Cardiac fibroblast (primary cell): ENCODE results near the gene TRAF7.

ENCODE experiments used
- DNase-seq, 2 donors: peaks; one replicate each; pipeline versions ENCODE4 v3.0.0 to v3.0.0-alpha.2; 2010; ENCODE audit warnings: low read depth in 2 of 2
- H3K4me3 ChIP-seq, 2 donors: replicated peaks in 1 of 2; 1 replicate in 1 of 2; 2 replicates in 1 of 2; pipeline ENCODE4 v1.5.1; 2011; ENCODE audit warnings: low read depth in 2 of 2, low read length in 2 of 2, mild to moderate bottlenecking in 2 of 2, moderate library complexity in 1 of 2
- TF ChIP-seq, protein P1 (sequence below): IDR thresholded peaks from one replicate; pipeline ENCODE4 v1.5.1; 2011; ENCODE audit warnings: low read depth, mild to moderate bottlenecking, low read length, inconsistent platforms

TRAF7 gene

DNA sequence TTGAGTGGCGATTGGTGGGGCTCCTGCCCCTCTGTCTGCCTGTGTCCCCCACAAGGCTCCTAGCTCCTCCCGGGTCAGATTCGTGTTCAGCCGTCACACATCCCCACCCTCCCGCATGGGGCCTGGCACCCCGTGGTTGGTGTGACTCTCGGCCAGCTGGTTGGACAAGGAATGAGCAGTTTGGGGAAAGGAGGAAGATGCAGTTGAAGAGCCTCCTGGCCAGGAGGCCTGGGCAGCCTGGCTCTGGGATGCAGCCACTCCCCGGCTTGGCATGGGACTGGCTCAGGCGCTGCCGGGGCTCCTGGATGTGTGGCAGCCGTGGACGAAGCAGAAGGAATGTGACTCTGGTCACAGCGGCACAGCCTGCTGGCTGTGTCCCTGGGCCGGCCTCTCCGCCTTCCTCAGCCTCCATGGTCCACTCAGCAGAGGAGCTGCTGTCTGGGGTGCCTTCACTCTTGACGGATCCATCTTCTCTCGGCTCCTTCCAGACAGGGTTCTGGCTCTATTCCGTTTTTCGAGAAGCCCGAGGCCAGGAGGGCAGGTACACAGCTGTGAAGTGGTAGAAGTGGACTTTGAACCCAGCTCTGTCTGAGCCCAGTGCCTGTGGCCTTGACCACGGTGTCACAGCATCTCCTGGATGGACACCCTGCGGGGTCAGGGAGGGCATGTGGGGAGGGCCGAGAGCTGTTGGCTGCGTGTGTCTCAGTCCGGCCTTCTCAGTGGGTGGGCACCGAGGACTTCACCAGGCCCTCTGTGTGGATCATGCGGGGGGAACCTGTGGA lies 2.1 kb downstream of the TRAF7 start:
- no peak for DNase-seq
- peak overlapping the region in 1 of 2 donors; percentile 88 for H3K4me3 ChIP-seq
- TF ChIP-seq, protein P1, sequence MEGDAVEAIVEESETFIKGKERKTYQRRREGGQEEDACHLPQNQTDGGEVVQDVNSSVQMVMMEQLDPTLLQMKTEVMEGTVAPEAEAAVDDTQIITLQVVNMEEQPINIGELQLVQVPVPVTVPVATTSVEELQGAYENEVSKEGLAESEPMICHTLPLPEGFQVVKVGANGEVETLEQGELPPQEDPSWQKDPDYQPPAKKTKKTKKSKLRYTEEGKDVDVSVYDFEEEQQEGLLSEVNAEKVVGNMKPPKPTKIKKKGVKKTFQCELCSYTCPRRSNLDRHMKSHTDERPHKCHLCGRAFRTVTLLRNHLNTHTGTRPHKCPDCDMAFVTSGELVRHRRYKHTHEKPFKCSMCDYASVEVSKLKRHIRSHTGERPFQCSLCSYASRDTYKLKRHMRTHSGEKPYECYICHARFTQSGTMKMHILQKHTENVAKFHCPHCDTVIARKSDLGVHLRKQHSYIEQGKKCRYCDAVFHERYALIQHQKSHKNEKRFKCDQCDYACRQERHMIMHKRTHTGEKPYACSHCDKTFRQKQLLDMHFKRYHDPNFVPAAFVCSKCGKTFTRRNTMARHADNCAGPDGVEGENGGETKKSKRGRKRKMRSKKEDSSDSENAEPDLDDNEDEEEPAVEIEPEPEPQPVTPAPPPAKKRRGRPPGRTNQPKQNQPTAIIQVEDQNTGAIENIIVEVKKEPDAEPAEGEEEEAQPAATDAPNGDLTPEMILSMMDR, result no peak

DNA sequence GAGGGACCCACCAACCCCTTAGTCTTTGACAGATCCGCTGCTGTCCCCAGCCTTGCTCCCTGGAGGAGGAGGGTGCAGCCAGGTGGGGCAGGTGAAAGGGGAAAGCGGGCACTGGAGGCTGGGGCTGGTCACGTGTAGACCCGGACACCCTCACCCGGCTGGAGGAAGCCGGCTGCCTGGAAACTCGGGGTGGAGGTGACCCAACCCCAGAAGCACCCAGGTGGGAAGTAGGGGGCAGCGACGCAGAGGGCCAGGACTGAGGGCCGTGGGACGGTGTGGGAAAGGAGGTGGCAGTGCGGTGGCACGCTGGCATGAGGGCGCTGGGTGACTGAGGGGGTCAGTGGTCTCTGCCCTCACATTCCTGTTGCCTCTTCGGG lies 2.7 kb downstream of the TRAF7 start:
- TF ChIP-seq, protein P1, result no peak
- no peak for DNase-seq
- no peak overlapping the region for H3K4me3 ChIP-seq

DNA sequence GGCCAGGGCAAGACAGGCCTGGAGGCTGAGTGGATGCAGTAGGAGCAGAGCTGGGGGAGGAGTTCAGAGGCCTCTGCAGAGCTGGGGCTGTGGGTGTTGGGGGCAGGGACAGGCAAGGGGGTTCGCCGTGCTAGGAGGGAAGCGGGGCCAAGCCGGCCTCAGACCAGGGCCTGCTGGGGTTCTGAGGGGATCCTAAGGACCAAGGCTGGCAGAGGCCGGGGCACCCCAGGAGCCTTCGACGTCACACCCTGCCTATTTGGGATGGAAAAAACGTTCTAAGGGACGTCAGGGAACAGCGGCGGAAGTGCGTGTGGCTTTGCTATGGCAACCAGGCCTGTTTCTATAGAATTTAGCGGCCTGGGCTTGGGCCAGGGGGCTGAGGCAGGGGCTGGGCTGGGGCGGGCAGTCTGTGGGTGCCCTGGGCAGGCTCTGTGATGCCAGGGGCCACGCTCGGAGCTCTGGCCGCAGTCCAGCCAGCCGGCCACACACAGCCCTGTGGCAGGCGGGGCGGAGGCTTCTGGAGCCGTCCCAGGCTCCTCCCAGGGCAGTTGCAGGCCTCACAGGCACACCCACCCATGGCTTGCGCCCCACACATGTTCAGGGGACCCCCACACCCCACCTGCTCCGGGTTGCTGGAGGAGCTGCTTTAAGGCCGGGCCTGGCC lies 3.7 kb downstream of the TRAF7 start:
- no peak overlapping the region for H3K4me3 ChIP-seq
- TF ChIP-seq, protein P1, result no peak
- peak; percentile 57 to 87 for DNase-seq

DNA sequence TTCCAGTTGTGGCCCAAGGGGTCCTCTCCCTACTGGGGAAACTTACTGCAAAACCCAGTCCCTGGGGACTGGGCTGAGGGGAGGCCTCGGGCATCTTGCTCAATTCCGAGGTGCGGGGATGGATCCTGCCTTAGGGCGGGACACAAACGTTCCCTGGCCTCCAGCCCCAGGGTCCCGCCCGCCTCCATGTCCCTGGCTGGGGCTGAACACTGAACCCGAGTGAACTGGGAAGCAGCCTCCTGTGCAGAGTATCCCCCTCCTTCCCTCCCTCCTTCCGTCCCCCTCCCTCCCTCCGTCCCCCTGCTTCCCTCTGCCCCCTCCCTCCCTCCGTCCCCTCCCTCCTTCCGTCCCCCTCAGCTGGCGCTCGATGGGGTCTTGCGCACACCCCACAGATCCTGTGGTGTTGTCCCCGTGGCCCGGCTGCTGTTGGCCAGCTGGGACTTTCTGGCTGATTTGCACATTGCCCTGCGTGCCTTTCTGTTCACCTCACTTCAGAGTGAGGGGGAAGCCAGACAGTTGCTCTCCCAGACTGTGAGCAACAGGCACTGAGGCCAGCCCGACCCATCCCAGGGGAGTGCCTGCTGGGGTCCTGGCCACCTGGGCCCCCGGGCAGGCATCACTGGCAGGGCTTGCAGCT lies 5.5 kb downstream of the TRAF7 start:
- peak overlapping the region in 1 of 2 donors; percentile 14 for H3K4me3 ChIP-seq
- TF ChIP-seq, protein P1, result no peak
- DNase-seq, result peak; percentile 61 to 82

DNA sequence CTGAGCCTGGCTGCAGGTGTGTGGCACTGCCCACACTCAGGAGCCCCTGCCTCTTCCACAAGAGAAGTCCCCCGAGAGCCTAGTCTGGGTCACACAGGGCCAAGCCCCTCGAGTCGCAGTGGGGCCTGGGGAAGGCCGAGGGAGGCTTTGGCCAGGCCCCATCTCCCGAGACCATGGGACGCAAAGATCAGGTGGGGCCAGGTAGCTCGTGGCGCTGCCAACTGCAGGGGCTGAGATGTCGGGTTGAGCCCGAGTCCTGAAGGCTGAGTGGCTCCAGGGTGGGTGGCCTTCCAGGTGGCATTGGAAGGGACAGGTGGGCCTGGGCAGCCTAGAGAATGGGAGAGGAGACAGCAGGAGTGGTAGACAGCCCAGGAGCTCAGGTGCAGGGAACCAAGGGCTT lies 6.3 kb downstream of the TRAF7 start:
- TF ChIP-seq, protein P1, result no peak
- DNase-seq, result no peak
- H3K4me3 ChIP-seq, result no peak overlapping the region

DNA sequence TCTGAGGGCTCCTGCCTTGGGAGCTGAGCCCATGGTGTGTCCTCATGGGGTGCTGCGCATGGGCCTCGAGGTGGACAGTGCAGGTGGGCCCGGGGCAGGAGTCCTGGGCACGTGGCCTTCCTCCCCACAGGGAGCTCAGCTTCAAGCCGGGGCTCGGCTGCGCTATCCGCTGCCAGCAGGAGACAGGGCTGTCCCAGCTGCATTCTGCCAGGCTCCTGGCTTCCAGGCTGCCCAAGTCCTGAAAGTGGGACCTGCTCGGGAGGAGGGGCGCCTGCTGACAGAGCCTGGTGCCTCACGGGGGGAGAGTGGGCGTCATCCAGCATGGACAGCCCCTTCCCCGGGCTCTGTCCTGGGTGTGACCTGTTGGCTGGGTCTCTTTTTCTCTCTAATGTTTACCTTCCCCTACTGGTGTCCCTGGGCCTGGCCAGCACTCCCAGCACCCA lies 7.1 kb downstream of the TRAF7 start:
- DNase-seq, result no peak
- no peak overlapping the region for H3K4me3 ChIP-seq
- TF ChIP-seq, protein P1, result no peak
